Keratinocyte (primary cell): ENCODE results near the gene COL8A1. TPM values are rescaled to one million over a fixed set of nuclear protein-coding genes. Genes with fewer than 3 reads are reported as not detected.

Experiments
- DNase-seq: peaks from one replicate; pipeline ENCODE4 v3.0.0-alpha.2; 2011; ENCODE audit warnings: low read depth, missing footprints, low spot score
- FAIRE-seq: peaks from 2 replicates; lab custom pipeline; 2011; peaks lifted over from hg19 to GRCh38; lab: Jason Lieb, UNC
- H2AFZ ChIP-seq: 2 replicates; pipeline ENCODE4 v1.6.0; 2012; ENCODE audit warnings: low read length, control low read depth, inconsistent platforms; ENCODE audit not compliant: control insufficient read depth
- H3K27ac ChIP-seq: 2 replicates; pipeline ENCODE4 v1.5.1; 2011; ENCODE audit warnings: low read length; ENCODE audit not compliant: control insufficient read depth, insufficient read depth
- H3K27me3 ChIP-seq: 3 replicates; pipeline ENCODE4 v1.6.0; 2011; ENCODE audit warnings: low read length; ENCODE audit not compliant: control insufficient read depth, insufficient read depth; ENCODE audit errors: extremely low read depth
- H3K36me3 ChIP-seq, 2 experiments: 2 replicates in 1 of 2; 3 replicates in 1 of 2; pipeline ENCODE4 v1.5.1; 2011; ENCODE audit warnings: low read length in 2 of 2, mild to moderate bottlenecking in 1 of 2; ENCODE audit not compliant: control insufficient read depth in 2 of 2, insufficient read depth in 2 of 2; ENCODE audit errors: extremely low read depth in 1 of 2
- H3K4me1 ChIP-seq: 3 replicates; pipeline ENCODE4 v1.5.1; 2011; ENCODE audit warnings: low read length; ENCODE audit not compliant: control insufficient read depth, insufficient read depth; ENCODE audit errors: extremely low read depth
- H3K4me2 ChIP-seq: 3 replicates; pipeline ENCODE4 v1.6.0; 2011; ENCODE audit warnings: low read depth, low read length; ENCODE audit not compliant: control insufficient read depth, insufficient read depth; ENCODE audit errors: extremely low read depth
- H3K4me3 ChIP-seq, 3 experiments: fragments of 200-600 bp in 1 of 3; sonication (generic) in 1 of 3; 2 replicates in 2 of 3; 3 replicates in 1 of 3; pipeline ENCODE4 v1.5.1; 2011 to 2016; ENCODE audit warnings: low read length in 3 of 3, mild to moderate bottlenecking in 3 of 3, control low read depth in 2 of 3, inconsistent platforms in 1 of 3, low read depth in 1 of 3, mixed read lengths in 1 of 3, mixed run types in 1 of 3, moderate library complexity in 1 of 3; ENCODE audit not compliant: control insufficient read depth in 2 of 3, insufficient read depth in 2 of 3; ENCODE audit errors: extremely low read depth in 1 of 3
- H3K79me2 ChIP-seq: 2 replicates; pipeline ENCODE4 v1.6.0; 2012; ENCODE audit warnings: low read length; ENCODE audit not compliant: control insufficient read depth, insufficient read depth
- H3K9ac ChIP-seq: 3 replicates; pipeline ENCODE4 v1.6.0; 2011; ENCODE audit warnings: low read length; ENCODE audit not compliant: control insufficient read depth, insufficient read depth; ENCODE audit errors: extremely low read depth
- H3K9me1 ChIP-seq: 3 replicates; pipeline ENCODE4 v1.6.0; 2011; ENCODE audit warnings: low read length; ENCODE audit not compliant: control insufficient read depth, insufficient read depth; ENCODE audit errors: extremely low read depth
- H3K9me3 ChIP-seq: 2 replicates; pipeline ENCODE4 v1.5.1; 2012; ENCODE audit warnings: low read depth, low read length; ENCODE audit not compliant: control insufficient read depth
- H4K20me1 ChIP-seq: 3 replicates; pipeline ENCODE4 v1.6.0; 2011; ENCODE audit warnings: low read length; ENCODE audit not compliant: control insufficient read depth, insufficient read depth; ENCODE audit errors: extremely low read depth
- EZH2 ChIP-seq: IDR thresholded peaks from one replicate; pipeline ENCODE4 v1.6.1; 2012; ENCODE audit warnings: inconsistent platforms, mild to moderate bottlenecking, low read length, moderate library complexity
- dilution Hi-C: fragments of 300-500 bp; cut with MboI; formaldehyde crosslinking; loops from one replicate; pipeline ENCODE4 v1.7.0; 2020; ENCODE audit warnings: low sequenced_read_pairs; ENCODE audit not compliant: extremely low pct_ligation_motif_present
- polyA plus RNA-seq, 5 experiments: library from polyadenylated mRNA; depleted of rRNA in 3 of 5; stranded (reverse) in 3 of 5; stranded (forward) in 1 of 5; unstranded in 1 of 5; fragments of >200 nt; gene quantifications; 1 replicate in 1 of 5; 2 replicates in 3 of 5; 3 replicates in 1 of 5; pipeline versions ENCODE4 v1.2.1 to v1.2.3, GENCODE V29; 2011 to 2012; ENCODE audit warnings: missing spikeins in 2 of 5, low read depth in 1 of 5, low replicate concordance in 1 of 5
- TF ChIP-seq, protein P1 (sequence below), 3 experiments: IDR thresholded peaks in 1 of 3; conservative IDR thresholded peaks in 1 of 3; optimal IDR thresholded peaks in 1 of 3; 2 replicates in 2 of 3; 3 replicates in 1 of 3; pipeline versions ENCODE3 to v1.5.1; 2011; ENCODE audit warnings: low read length in 3 of 3, mild to moderate bottlenecking in 3 of 3, moderate library complexity in 2 of 3, control low read depth in 1 of 3, inconsistent platforms in 1 of 3; ENCODE audit not compliant: insufficient read depth in 2 of 3; ENCODE audit errors: extremely low read depth in 1 of 3

COL8A1 gene
- polyA plus RNA-seq, 1 donor (not counting 4 experiments of a cell fraction or from before 2014, with no cell fraction given): 102 TPM

DNA sequence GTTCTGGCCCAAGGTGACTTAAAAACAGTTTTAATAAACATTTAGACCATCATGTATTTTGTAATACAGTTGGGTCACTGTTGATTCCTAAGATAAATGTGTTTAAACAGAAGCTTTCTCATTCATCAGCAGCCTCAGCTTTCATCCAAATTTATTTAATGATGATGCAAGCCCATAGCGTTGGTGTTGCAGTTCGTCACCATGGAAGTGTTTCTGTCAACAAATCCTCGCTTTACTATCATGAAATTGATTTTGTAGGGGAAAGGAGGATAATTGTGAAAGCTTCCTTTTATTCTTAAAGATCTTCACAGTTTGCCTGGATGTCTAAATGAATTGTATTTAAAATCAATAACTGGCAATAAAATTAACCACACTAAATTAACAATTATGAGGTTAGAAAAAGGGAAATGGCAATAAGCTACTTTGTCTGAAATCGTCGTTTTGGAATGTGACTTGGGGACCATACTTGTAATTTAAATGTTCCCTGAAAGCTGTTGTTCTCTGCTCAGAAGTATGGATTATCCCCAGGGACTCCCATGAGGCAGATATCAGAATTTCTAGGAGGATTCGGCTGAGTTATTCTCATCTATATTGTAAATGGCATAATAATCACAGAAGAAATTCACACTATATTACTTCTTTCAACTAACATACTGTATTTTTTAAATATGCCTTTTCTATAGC lies 208.2 kb downstream of the COL8A1 start:
- Histone ChIP-seq H3K79me2 (peaks cover 26% of the 10 kb centered on the region), H2AFZ (no peak overlapping the region), H4K20me1 (no peaks in the 10 kb centered on the region), H3K4me1 (no peaks in the 10 kb centered on the region), H3K9me3 (no peaks in the 10 kb centered on the region), H3K4me2 (peak overlapping the region; percentile 1), H3K27ac (peak overlapping the region; percentile 47), H3K9ac (no peak overlapping the region), H3K27me3 (no peaks in the 10 kb centered on the region), H3K9me1 (no peaks in the 10 kb centered on the region), H3K36me3 (peaks cover 2 to 3% of the 10 kb centered on the region in 2 experiments), H3K4me3 (no peak overlapping the region)
- no peak for DNase-seq
- no peak for FAIRE-seq
- dilution Hi-C loops: no loop called here
- TF ChIP-seq EZH2: no peak
- TF ChIP-seq, protein P1, sequence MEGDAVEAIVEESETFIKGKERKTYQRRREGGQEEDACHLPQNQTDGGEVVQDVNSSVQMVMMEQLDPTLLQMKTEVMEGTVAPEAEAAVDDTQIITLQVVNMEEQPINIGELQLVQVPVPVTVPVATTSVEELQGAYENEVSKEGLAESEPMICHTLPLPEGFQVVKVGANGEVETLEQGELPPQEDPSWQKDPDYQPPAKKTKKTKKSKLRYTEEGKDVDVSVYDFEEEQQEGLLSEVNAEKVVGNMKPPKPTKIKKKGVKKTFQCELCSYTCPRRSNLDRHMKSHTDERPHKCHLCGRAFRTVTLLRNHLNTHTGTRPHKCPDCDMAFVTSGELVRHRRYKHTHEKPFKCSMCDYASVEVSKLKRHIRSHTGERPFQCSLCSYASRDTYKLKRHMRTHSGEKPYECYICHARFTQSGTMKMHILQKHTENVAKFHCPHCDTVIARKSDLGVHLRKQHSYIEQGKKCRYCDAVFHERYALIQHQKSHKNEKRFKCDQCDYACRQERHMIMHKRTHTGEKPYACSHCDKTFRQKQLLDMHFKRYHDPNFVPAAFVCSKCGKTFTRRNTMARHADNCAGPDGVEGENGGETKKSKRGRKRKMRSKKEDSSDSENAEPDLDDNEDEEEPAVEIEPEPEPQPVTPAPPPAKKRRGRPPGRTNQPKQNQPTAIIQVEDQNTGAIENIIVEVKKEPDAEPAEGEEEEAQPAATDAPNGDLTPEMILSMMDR (optimal IDR thresholded peaks at IDR 0.05 in 1 of 3, IDR thresholded peaks at IDR 0.05 in 1 of 3, conservative IDR thresholded peaks at IDR 0.05 in 1 of 3; ENCODE audit: extremely low read depth in 1 of 3, insufficient read depth in 2 of 3, low read length in 3 of 3): no peak

DNA sequence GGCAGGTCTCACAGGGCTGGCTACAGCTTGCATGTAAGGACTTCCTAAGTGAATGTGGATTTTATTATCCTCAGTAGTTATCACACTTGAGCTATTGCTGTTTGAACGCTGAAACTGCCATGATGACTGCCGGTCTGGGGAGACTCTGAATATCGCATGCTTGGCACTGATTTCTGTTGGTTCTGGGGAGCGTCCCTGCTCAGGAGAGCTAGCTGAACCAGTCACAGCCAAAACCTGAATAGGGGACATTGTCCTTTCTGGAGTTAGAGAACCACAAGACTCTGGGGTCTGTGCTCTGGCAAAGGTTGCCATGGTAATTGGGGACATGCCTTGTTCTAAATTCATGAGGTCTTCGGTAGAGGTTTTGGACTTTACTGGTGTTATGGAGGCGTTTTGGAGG lies 210.0 kb downstream of the COL8A1 start:
- dilution Hi-C loops: no loop called here
- peaks cover 28% of the 10 kb centered on the region for H3K79me2 ChIP-seq
- no peak overlapping the region for H3K27ac ChIP-seq

More for the DNA sequence above, 210.0 kb downstream of the COL8A1 start:
- Histone ChIP-seq H3K4me3 (no peak overlapping the region), H3K27me3 (no peaks in the 10 kb centered on the region), H3K4me1 (no peaks in the 10 kb centered on the region), H2AFZ (no peak overlapping the region), H3K9me3 (no peaks in the 10 kb centered on the region), H3K9ac (no peak overlapping the region), H3K36me3 (peaks cover 2 to 3% of the 10 kb centered on the region in 2 experiments), H3K4me2 (no peak overlapping the region), H4K20me1 (no peaks in the 10 kb centered on the region), H3K9me1 (no peaks in the 10 kb centered on the region)
- no peak for DNase-seq
- TF ChIP-seq EZH2: no peak
- TF ChIP-seq, protein P1 (optimal IDR thresholded peaks at IDR 0.05 in 1 of 3, IDR thresholded peaks at IDR 0.05 in 1 of 3, conservative IDR thresholded peaks at IDR 0.05 in 1 of 3; ENCODE audit: extremely low read depth in 1 of 3, insufficient read depth in 2 of 3, low read length in 3 of 3): no peak
- FAIRE-seq: no peak

Other genes starting within 250 kb of the COL8A1 start
- gene CMSS1, start 179.3 kb downstream of the COL8A1 start, polyA plus RNA-seq: 13.4 to 37.2 TPM (median 27.9 TPM) in 3 replicates